Large intestine (tissue), 3 donors: ENCODE data around the gene ADAD2. TPM values are rescaled to one million over a fixed set of nuclear protein-coding genes. Genes with fewer than 3 reads are reported as not detected.

Source experiments
- DNase-seq, 2 donors: peaks; one replicate each; pipeline versions ENCODE4 v3.0.0 to v3.0.0-alpha.2; 2013
- H3K27ac ChIP-seq: one replicate; pipeline ENCODE4 v1.5.1; 2013; ENCODE audit warnings: low read length
- H3K27me3 ChIP-seq: 2 replicates; pipeline ENCODE4 v1.6.1; 2013; ENCODE audit warnings: low read length; ENCODE audit not compliant: control insufficient read depth, insufficient read depth
- H3K36me3 ChIP-seq: 2 replicates; pipeline ENCODE4 v1.6.1; 2013; ENCODE audit warnings: low read length; ENCODE audit not compliant: control insufficient read depth, insufficient read depth
- H3K4me1 ChIP-seq: one replicate; pipeline ENCODE4 v1.6.1; 2013; ENCODE audit warnings: low read length; ENCODE audit not compliant: control insufficient read depth, insufficient read depth
- H3K4me3 ChIP-seq: one replicate; pipeline ENCODE4 v1.5.1; 2013; ENCODE audit warnings: low read length
- H3K9me3 ChIP-seq: one replicate; pipeline ENCODE4 v1.6.1; 2013; ENCODE audit warnings: mild to moderate bottlenecking, low read depth, low read length, moderate library complexity; ENCODE audit not compliant: control insufficient read depth
- WGBS: methylation state at CpG from one replicate; pipeline ENCODE4 v1.1.5; 2013; ENCODE audit warnings: low lambda C conversion rate; ENCODE audit not compliant: insufficient coverage; 5-methylcytosine and 5-hydroxymethylcytosine counted together
- polyA plus RNA-seq: library from polyadenylated mRNA; unstranded; fragments of 120-200 nt; gene quantifications from one replicate; pipeline ENCODE4 v1.2.1, GENCODE V29; 2013

ADAD2 gene
- polyA plus RNA-seq, 1 donor, result 0.43 TPM

DNA sequence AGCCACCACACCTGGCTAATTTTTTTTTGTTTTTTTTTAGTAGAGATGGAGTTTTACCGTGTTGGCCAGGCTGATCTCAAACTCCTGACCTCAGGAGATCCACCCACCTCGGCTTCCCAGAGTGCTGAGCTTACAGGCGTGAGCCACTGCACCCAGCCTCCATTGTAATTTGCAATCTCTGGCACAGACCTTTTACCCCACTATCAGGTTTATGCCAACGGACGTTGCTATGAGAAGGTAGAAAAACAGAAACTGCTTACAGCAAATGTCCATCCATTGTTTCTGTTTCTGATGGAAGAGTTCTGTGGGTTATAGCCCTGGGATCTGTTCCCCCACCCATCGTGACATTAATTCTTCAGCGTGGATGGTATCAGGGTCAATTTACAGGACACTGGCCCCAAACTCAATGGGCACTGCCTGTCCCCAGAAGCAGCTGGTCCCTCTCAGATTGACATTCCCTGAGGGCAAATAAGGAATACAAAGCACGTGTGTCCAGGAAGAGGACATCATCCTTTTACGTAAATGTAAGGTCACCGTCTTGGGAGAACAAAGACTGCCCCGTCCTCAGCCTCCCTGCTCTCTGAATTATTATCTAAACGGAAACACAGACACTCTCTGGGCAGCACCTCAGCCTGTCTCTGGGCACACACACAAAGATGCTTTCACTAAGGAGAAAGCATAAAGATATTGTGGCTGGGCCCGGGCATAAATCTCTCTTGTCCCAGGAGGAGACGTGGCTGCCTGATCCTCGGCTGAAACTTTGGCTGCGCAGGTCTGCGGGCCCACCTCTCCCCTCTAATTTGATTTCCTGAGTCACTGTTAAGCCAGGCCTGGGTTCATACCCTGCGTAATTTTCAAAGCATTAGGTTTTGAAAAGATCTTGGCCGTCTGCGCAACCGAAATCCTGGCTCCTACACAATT, 43.6 kb downstream of the ADAD2 start:
- Histone ChIP-seq H3K36me3 (no peaks in the 10 kb centered on the region), H3K27ac (no peak overlapping the region), H3K9me3 (no peaks in the 10 kb centered on the region), H3K27me3 (peaks cover 3% of the 10 kb centered on the region), H3K4me3 (no peak overlapping the region), H3K4me1 (peaks cover 3% of the 10 kb centered on the region)
- WGBS, result no CpG with 5 or more reads among the region's 21 CpGs
- peak; percentile 19 to 74 for DNase-seq

DNA sequence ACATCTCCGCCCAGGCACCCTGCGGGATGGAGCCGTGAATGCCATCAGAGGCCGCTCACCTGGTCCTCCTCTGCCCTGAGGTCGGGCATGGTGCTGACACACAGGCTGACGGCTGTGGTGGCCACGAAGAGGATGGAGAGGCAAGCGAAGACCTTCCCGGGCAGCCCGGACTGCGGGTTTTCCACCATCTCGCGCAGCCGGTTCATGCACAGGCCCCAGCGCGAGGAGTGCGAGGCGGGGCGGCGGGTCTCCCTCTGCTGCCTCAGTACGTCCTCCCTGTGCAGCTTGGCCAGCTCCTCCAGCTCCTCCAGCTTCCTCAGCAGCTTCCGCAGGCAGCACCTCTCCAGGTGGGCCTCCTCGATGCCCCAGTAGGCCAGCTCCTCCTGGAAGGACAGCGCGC, 45.7 kb downstream of the ADAD2 start:
- no peak for DNase-seq
- H3K4me1 ChIP-seq, result peaks cover 3% of the 10 kb centered on the region
- no peak overlapping the region for H3K27ac ChIP-seq
- WGBS, result no CpG with 5 or more reads among the region's 25 CpGs
- H3K36me3 ChIP-seq, result no peaks in the 10 kb centered on the region
- H3K9me3 ChIP-seq, result no peaks in the 10 kb centered on the region
- H3K27me3 ChIP-seq, result peaks cover 13% of the 10 kb centered on the region
- H3K4me3 ChIP-seq, result no peak overlapping the region

DNA sequence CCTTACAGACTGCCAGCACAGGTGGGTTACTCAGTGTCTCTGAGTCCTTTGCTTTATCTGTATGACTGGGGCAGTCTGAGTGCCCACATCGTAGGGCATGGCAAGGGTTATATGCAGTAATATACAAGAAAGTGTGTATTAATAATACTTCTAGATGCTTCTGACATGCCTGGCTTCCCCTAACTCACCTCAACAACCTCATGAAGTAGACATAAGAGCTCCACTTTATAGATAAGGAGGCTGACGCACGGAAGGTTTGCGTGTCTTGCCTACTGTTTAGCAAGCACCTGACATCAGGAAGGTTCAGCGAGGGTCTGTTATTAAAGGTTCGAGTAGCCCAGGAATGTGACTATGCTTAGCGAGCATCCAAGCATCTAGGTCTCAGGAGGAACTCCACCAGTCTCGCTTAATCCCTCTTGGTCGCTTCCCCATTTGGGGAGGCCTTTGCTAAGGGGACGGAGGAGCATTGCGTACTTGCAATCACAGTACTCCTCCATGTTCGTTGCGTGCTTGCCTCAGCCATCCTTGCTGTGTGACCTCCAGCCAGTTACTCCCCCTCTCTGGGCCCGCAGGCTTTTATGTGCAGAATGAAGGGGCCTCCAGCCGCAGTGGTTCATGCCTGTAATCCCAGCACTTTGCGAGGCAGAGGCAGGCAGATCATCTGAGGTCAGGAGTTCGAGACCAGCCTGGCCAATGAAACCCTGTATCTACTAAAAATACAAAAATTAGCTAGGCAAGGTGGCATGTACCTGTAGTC, 47.2 kb downstream of the ADAD2 start:
- no peak for DNase-seq
- H3K4me1 ChIP-seq, result peaks cover 3% of the 10 kb centered on the region
- H3K36me3 ChIP-seq, result no peaks in the 10 kb centered on the region
- 100% methylated on average over 1 of the region's 17 CpGs for WGBS
- H3K4me3 ChIP-seq, result no peak overlapping the region
- peaks cover 15% of the 10 kb centered on the region for H3K27me3 ChIP-seq
- no peaks in the 10 kb centered on the region for H3K9me3 ChIP-seq
- H3K27ac ChIP-seq, result no peak overlapping the region

DNA sequence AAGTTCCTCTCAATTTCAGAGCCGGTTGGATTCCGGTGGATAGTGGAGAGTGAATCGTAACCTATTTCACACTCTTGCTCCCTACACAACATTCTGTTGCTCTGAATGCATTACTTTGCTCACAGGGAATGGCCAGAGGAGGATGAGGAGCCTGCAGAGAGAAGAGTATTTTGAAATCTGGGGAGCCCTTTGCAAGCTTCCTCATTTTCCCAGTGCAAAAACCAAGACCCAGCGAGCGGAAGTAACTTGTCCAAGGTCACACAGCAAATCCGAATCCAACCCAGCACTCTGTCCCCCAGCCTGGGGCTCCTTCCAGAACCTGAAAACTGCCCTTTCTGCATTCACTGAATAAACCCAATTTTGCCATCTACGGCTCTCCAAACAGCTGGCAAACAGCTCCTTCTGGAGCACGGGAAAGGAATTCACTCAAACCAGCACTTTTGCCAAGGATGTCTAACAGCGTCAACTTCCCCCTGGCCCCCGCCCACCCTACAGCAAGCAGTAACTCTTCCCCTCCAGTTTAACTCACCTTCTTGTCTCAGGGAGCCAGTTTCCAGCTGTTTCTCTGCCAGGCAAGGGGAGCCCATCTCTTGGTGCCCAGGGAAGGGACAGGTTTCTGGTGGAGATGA, 48.3 kb downstream of the ADAD2 start:
- no peak overlapping the region for H3K4me3 ChIP-seq
- no CpG with 5 or more reads among the region's 10 CpGs for WGBS
- no peaks in the 10 kb centered on the region for H3K36me3 ChIP-seq
- no peak for DNase-seq
- peaks cover 3% of the 10 kb centered on the region for H3K4me1 ChIP-seq
- no peak overlapping the region for H3K27ac ChIP-seq
- H3K27me3 ChIP-seq, result peaks cover 18% of the 10 kb centered on the region
- no peaks in the 10 kb centered on the region for H3K9me3 ChIP-seq

DNA sequence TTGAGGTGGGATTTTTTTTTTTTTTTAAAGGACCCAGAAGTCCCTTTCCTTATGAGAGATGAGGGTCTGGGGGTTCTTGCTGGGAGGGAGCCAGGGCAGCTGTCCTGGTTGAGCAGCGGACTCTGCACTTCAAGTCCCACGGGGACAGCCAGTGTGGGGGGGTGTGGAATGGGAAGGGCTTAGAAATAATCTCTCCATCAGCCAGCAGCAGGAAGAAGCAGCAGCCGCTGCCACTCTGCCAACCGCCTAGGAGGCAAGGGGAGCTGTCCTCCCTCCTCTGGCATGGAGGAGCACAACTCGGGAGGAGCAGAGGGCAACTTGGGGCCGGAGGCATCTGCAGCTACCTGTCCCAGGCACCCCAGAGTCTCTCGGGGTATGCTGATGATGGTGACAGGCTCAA, 49.0 kb downstream of the ADAD2 start, which contains the start of gene KCNG4:
Gene KCNG4 (minus strand): TSS at position 104 of the 400 bp plus-strand sequence. CDS start 2,527 bp downstream, outside the sequence.
- H3K36me3 ChIP-seq, result no peaks in the 10 kb centered on the region
- no peak for DNase-seq
- WGBS, result no CpG with 5 or more reads among the region's 7 CpGs
- no peaks in the 10 kb centered on the region for H3K9me3 ChIP-seq
- no peak within 1 kb of the TSS for H3K4me3 ChIP-seq
- H3K27me3 ChIP-seq, result peaks cover 18% of the 10 kb centered on the region
- H3K4me1 ChIP-seq, result no peaks in the 10 kb centered on the region
- H3K27ac ChIP-seq, result no peak within 1 kb of the TSS

DNA sequence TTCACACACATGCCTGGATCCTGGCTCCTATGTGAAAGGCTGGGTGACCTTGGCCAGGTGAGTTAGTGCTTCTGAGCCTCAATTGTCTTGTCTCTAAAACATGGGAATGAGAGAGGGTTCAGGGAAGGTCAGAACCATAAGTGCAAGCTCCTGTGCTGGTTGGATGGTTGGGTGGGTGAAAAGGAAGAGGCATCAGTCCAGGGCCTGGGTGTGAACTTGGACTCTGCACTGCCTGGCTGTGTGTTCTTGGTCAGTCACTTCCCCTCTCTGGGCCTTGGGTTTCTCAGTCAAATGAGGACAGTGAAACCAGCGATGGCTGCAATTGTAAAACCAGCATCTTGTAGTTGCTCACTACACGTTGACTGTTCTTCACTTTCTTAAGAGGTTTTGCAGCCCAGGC, 49.5 kb downstream of the ADAD2 start:
- no CpG with 5 or more reads among the region's 2 CpGs for WGBS
- Histone ChIP-seq H3K36me3 (no peaks in the 10 kb centered on the region), H3K9me3 (no peaks in the 10 kb centered on the region), H3K27ac (no peak overlapping the region), H3K4me1 (no peaks in the 10 kb centered on the region), H3K27me3 (peaks cover 18% of the 10 kb centered on the region), H3K4me3 (no peak overlapping the region)
- DNase-seq, result no peak

DNA sequence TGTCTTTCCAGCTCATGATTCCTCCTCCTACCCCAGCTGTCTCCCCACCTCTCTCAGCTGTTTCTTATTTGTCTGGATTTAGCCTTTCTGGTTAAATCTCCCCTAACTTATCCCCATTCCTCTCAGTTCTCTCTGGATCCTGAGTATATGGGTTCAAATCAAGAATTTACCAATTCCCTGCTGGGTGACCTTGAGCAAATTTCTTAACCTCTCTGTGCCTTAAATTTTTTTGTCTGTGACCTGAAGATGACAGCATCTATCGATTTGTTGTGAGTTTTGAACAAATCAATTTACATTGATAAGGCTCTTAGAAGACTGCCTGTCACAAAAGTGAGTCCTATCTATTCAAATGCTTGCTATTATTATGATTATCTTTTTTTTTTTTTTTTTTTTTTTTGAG, 50.8 kb downstream of the ADAD2 start:
- Histone ChIP-seq H3K4me1 (no peaks in the 10 kb centered on the region), H3K9me3 (no peaks in the 10 kb centered on the region), H3K27ac (no peak overlapping the region), H3K27me3 (peaks cover 18% of the 10 kb centered on the region), H3K36me3 (no peaks in the 10 kb centered on the region), H3K4me3 (no peak overlapping the region)
- no CpG with 5 or more reads among the region's 1 CpG for WGBS
- DNase-seq, result no peak

DNA sequence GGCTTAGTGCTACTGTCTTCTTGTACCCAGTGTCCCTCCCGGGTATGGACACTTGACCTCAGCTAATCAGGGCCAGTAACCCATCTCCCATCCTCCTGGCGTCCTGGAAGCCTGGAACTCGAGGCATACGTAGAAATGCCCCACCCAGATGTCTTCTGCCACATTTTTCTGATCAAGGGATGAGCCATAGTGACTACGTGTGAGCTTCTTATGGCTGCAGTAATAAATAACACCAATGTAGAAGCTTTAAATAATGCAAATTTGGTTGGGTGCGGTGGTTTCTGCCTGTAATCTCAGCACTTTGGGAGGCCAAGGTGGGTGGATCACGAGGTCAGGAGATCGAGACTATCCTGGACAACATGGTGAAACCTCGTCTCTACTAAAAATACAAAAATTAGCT, 51.9 kb downstream of the ADAD2 start:
- DNase-seq, result no peak
- Histone ChIP-seq H3K36me3 (no peaks in the 10 kb centered on the region), H3K27ac (no peak overlapping the region), H3K27me3 (peaks cover 18% of the 10 kb centered on the region), H3K4me1 (no peaks in the 10 kb centered on the region), H3K4me3 (no peak overlapping the region), H3K9me3 (no peaks in the 10 kb centered on the region)
- WGBS, result no CpG with 5 or more reads among the region's 9 CpGs

DNA sequence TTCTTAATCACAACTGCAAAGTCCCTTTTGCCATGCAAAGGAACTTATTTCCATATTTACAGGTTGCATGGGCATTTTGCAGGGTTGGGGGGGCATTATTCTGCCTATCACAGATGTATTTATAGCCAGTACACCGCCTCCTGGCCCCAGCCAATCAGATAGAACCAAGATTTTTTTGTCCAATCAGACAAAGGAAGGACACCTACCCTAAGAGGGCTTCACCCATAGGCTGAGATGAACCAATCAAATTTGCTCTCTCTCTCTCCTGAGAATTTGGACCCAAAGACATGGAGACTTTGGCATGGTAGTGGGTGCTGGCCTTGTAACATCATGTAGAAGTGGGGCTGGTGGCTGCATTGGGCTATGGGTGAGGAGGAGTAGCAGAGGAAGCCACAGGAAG, 52.8 kb downstream of the ADAD2 start:
- no peak overlapping the region for H3K27ac ChIP-seq
- no CpG with 5 or more reads among the region's 1 CpG for WGBS
- H3K27me3 ChIP-seq, result peaks cover 18% of the 10 kb centered on the region
- H3K36me3 ChIP-seq, result no peaks in the 10 kb centered on the region
- H3K9me3 ChIP-seq, result no peaks in the 10 kb centered on the region
- H3K4me1 ChIP-seq, result no peaks in the 10 kb centered on the region
- no peak for DNase-seq
- H3K4me3 ChIP-seq, result no peak overlapping the region

DNA sequence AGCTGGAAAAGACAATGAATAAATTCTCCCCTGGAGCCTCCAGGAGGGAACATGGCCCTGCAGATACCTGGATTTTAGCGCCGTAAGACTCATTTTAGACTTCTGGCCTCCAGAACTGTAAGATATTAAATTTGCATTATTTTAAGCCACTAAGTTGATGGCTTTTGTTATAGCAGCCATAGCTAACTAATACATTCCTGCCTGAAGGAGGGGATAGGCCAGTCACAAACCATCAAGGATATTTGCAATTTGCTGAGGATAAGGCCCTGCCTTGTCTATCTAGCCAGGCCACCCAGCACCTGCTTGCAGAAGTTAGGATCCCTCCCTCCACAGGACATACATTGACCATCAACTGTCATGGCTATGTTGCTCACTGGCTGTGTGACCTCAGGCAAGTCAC, 53.8 kb downstream of the ADAD2 start:
- no peak for DNase-seq
- Histone ChIP-seq H3K9me3 (no peaks in the 10 kb centered on the region), H3K4me1 (no peaks in the 10 kb centered on the region), H3K36me3 (no peaks in the 10 kb centered on the region), H3K27ac (no peak overlapping the region), H3K27me3 (peaks cover 14% of the 10 kb centered on the region), H3K4me3 (no peak overlapping the region)
- no CpG with 5 or more reads among the region's 2 CpGs for WGBS
